K562 (cell line): Measurements from ENCODE around the gene ANKRD10. TPM values are rescaled to one million over a fixed set of nuclear protein-coding genes. Genes with fewer than 3 reads are reported as not detected.

Source experiments
- ATAC-seq: fragments of 200-7000 bp; cut with Tn5 transposase; 3 replicates; pipeline ENCODE4 v1.9.1; 2020; ENCODE audit warnings: moderate library complexity
- BruUV-seq: library from RNA; stranded (reverse); fragments of 400-500 nt; replicated peaks from 2 replicates; lab custom pipeline; 2021; lab: Mats Ljungman, UMichigan
- CTCF ChIA-PET: fragments of 300-600 bp; formaldehyde crosslinking; extraction: SDS; loops from one replicate; lab custom pipeline; 2021; ENCODE audit warnings: low intra/inter-chr PET ratio; lab: Yijun Ruan, JAX
- POLR2A ChIA-PET: fragments of 300-600, 350-650 bp; sonication (Branson Sonifier 250); formaldehyde crosslinking; extraction: SDS; loops from one replicate; lab custom pipeline; 2021; ENCODE audit warnings: antibody characterized with exemption, inconsistent platforms; lab: Yijun Ruan, JAX
- DNase-seq, 4 experiments: peaks; one replicate each; pipeline versions ENCODE4 v3.0.0 to v3.0.0-alpha.2; 2011 to 2018; ENCODE audit warnings: low spot score in 3 of 4, mixed read lengths in 3 of 4; ENCODE audit errors: extremely low read depth in 1 of 4
- FAIRE-seq: peaks from 2 replicates; lab custom pipeline; 2011; peaks lifted over from hg19 to GRCh38; lab: Jason Lieb, UNC
- H2AFZ ChIP-seq: 2 replicates; pipeline ENCODE4 v1.6.0; 2011; ENCODE audit warnings: low read depth, low read length, control low read depth, inconsistent platforms
- H3K27ac ChIP-seq: fragments of 200-600 bp; 3 replicates; pipeline ENCODE4 v1.8.0; 2011; ENCODE audit warnings: low read depth, mild to moderate bottlenecking, control low read depth, inconsistent platforms, low read length, moderate library complexity, mixed read lengths; ENCODE audit errors: extremely low read depth
- H3K27me3 ChIP-seq, 2 experiments: fragments of 300-600 bp in 1 of 2; 2 replicates in 1 of 2; 3 replicates in 1 of 2; pipeline versions ENCODE4 v1.6.0 to v1.8.0; 2011; ENCODE audit warnings: inconsistent platforms in 2 of 2, low read length in 2 of 2, mild to moderate bottlenecking in 1 of 2, mixed read lengths in 1 of 2, moderate library complexity in 1 of 2; ENCODE audit not compliant: control insufficient read depth in 2 of 2, insufficient read depth in 2 of 2
- H3K36me3 ChIP-seq: fragments of 300-600 bp; 3 replicates; pipeline ENCODE4 v1.8.0; 2011; ENCODE audit warnings: mild to moderate bottlenecking, low read length, inconsistent platforms; ENCODE audit not compliant: control insufficient read depth, insufficient read depth
- H3K4me1 ChIP-seq, 2 experiments: fragments of 200-600 bp in 1 of 2; replicated peaks in 1 of 2; 2 replicates in 1 of 2; 3 replicates in 1 of 2; pipeline versions ENCODE4 v1.5.1 to v1.8.0; 2011; ENCODE audit warnings: inconsistent platforms in 2 of 2, low read length in 2 of 2, mild to moderate bottlenecking in 1 of 2, mixed read lengths in 1 of 2, moderate library complexity in 1 of 2; ENCODE audit not compliant: control insufficient read depth in 2 of 2, insufficient read depth in 2 of 2
- H3K4me2 ChIP-seq: 2 replicates; pipeline ENCODE4 v1.6.1; 2011; ENCODE audit warnings: low read length, control low read depth, inconsistent platforms, mixed read lengths; ENCODE audit not compliant: insufficient read depth
- H3K4me3 ChIP-seq: fragments of 200-600 bp; sonication (generic), shearing (Covaris generic); 2 replicates; pipeline ENCODE4 v1.5.1; 2016; ENCODE audit warnings: control low read depth, inconsistent platforms
- H3K79me2 ChIP-seq: fragments of 200-600 bp; 3 replicates; pipeline ENCODE4 v1.8.0; 2011; ENCODE audit warnings: low read length, inconsistent platforms; ENCODE audit not compliant: control insufficient read depth, insufficient read depth
- H3K9ac ChIP-seq, 2 experiments: 2 replicates each; pipeline versions ENCODE4 v1.6.0 to v1.6.1; 2011; ENCODE audit warnings: low read depth in 2 of 2, low read length in 2 of 2, control low read depth in 1 of 2, inconsistent platforms in 1 of 2, mild to moderate bottlenecking in 1 of 2, mixed read lengths in 1 of 2; ENCODE audit not compliant: insufficient read depth in 1 of 2
- H3K9me1 ChIP-seq: one replicate; pipeline ENCODE4 v1.6.0; 2011; ENCODE audit warnings: inconsistent platforms, mild to moderate bottlenecking, low read length, moderate library complexity; ENCODE audit not compliant: control insufficient read depth, insufficient read depth
- H3K9me3 ChIP-seq: replicated peaks from 2 replicates; pipeline ENCODE4 v1.5.1; 2011; ENCODE audit warnings: low read depth, low read length, inconsistent platforms; ENCODE audit not compliant: control insufficient read depth, insufficient read depth
- H4K20me1 ChIP-seq: replicated peaks from 2 replicates; pipeline ENCODE4 v1.6.1; 2011; ENCODE audit warnings: low read length, inconsistent platforms, mixed read lengths; ENCODE audit not compliant: control insufficient read depth, insufficient read depth
- BHLHE40 ChIP-seq: IDR thresholded peaks from 2 replicates; pipeline ENCODE4 v1.6.1; 2011; ENCODE audit warnings: low read length, improper control_type of control experiment
- CREBBP ChIP-seq: IDR thresholded peaks from one replicate; pipeline ENCODE4 v1.6.1; 2012; ENCODE audit warnings: low read depth, mild to moderate bottlenecking, control low read depth, inconsistent platforms, low read length
- KDM5B ChIP-seq: fragments of 200-600 bp; sonication (generic); IDR thresholded peaks from 2 replicates; pipeline ENCODE4 v1.6.1; 2012; ENCODE audit warnings: low read depth, mild to moderate bottlenecking, moderate library complexity, low read length, control low read depth, inconsistent platforms; ENCODE audit not compliant: insufficient replicate concordance
- MYC ChIP-seq, 2 experiments: fragments of 250-450 bp in 1 of 2; sonication (Bioruptor Pico) in 1 of 2; IDR thresholded peaks; 2 replicates each; pipeline versions ENCODE4 v1.5.1 to v1.6.1; 2012 to 2021; ENCODE audit warnings: low read depth in 2 of 2, borderline replicate concordance in 1 of 2, improper control_type of control experiment in 1 of 2, low read length in 1 of 2, mild to moderate bottlenecking in 1 of 2, moderate library complexity in 1 of 2
- PHTF2 ChIP-seq: fragments of 250-450 bp; sonication (Bioruptor Pico); IDR thresholded peaks from 2 replicates; pipeline ENCODE4 v1.5.0; 2021; ENCODE audit warnings: mild to moderate bottlenecking
- TAF7 ChIP-seq: fragments of 450-650 bp; IDR thresholded peaks from 2 replicates; pipeline ENCODE4 v1.6.1; 2016; ENCODE audit warnings: missing genetic modification characterization, missing compliant biosample characterization
- ZNF121 ChIP-seq: sonication (generic); formaldehyde crosslinking; conservative IDR thresholded peaks from 2 replicates; pipeline ENCODE4 v1.8.0; 2022; ENCODE audit warnings: missing genetic modification reagents
- WGBS: fragments of 100-300 bp; shearing (Covaris generic); methylation state at CpG from one replicate; pipeline ENCODE4 v1.1.6; 2016; ENCODE audit warnings: low coverage, mixed read lengths; ENCODE audit not compliant: insufficient coverage; ENCODE audit errors: missing lambda C conversion rate; 5-methylcytosine and 5-hydroxymethylcytosine counted together
- in situ Hi-C: fragments of 300-500 bp; cut with MboI; formaldehyde crosslinking; loops from 4 replicates; pipeline ENCODE4 v1.15.0; 2018; ENCODE audit warnings: inconsistent platforms, mixed read lengths
- intact Hi-C: fragments of 100-400 bp; cut with micrococcal nuclease; formaldehyde crosslinking; loops from 2 replicates; pipeline ENCODE4 v1.14.2; 2022
- polyA plus RNA-seq, 8 experiments: library from polyadenylated mRNA; depleted of rRNA in 4 of 8; stranded (reverse) in 5 of 8; unstranded in 3 of 8; fragments of >200 nt; fragmentation: Nextera tagmentation in 2 of 8; fragmentation: Illumina TruSeq in 1 of 8; extraction: Ambion mirVana in 2 of 8; extraction: Trizol in 1 of 8; gene quantifications; 2 replicates each; pipeline versions ENCODE4 v1.2.1 to v1.2.3, GENCODE V29; 2011 to 2014; ENCODE audit warnings: inconsistent platforms in 1 of 8, missing spikeins in 1 of 8
- total RNA-seq, 7 experiments: library from RNA; depleted of rRNA in 6 of 7; stranded (reverse); fragments of >200 nt in 6 of 7; fragmentation: Illumina TruSeq in 2 of 7; extraction: Trizol in 2 of 7; gene quantifications; 2 replicates each; pipeline versions ENCODE4 v1.2.1 to v1.2.3, GENCODE V29; 2011 to 2021; ENCODE audit warnings: low replicate concordance in 1 of 7

ANKRD10 gene
- total and polyA plus RNA-seq, 9 of the 15 experiments (the other 6 are each of a cell fraction or from before 2014, with no cell fraction given), result 21.7 to 183 (median 45.0) TPM

- ATAC-seq (no peak), DNase-seq (no peak)
- Histone ChIP-seq H3K4me1 (peaks cover 0 to 3% of the 10 kb centered on the region in 2 experiments; a peak in 3 of 5 replicates), H3K9ac (peak overlapping the region in 1 of 2 experiments; percentile 45; a peak in 1 of 4 replicates), H3K27me3 (no peaks in the 10 kb centered on the region), H3K36me3 (no peaks in the 10 kb centered on the region), H2AFZ (0 out of 2 replicates have a peak overlapping the region, but pooled peaks have one; percentile 16), H3K9me1 (no peaks in the 10 kb centered on the region), H3K9me3 (no peaks in the 10 kb centered on the region; the same call in 1 of the 2 replicates), H3K4me3 (no peak overlapping the region)
- WGBS, result 24% methylated on average over 5 of the region's 8 CpGs
- no peak for TF ChIP-seq KDM5B
- TF ChIP-seq, all 486 proteins: peak for 0
- intact Hi-C loops (no loop called here), in situ Hi-C loops (loop anchor here (10.0 kb wide), 1 partner anchor 88 kb away; no protein-coding TSS in a partner anchor)
- H3K27ac ChIP-seq, result no peak overlapping the region
- no peak overlapping the region for H3K4me2 ChIP-seq
- ChIA-PET CTCF (no interaction called here), POLR2A (no interaction called here)
- no peaks in the 10 kb centered on the region for H4K20me1 ChIP-seq
- no peaks in the 10 kb centered on the region for H3K79me2 ChIP-seq
- FAIRE-seq, result no peak
- BruUV-seq, result no TSS peak
Measured at GRCh38 chr13:110922506-110922905, 7.6 kb upstream of the ANKRD10 start.

- intact Hi-C loops (no loop called here), in situ Hi-C loops (loop anchor here (10.0 kb wide), 1 partner anchor 87 kb away; no protein-coding TSS in a partner anchor)
- Histone ChIP-seq H3K36me3 (no peaks in the 10 kb centered on the region), H3K4me2 (no peak overlapping the region), H4K20me1 (no peaks in the 10 kb centered on the region), H3K27me3 (no peaks in the 10 kb centered on the region), H3K9ac (no peak overlapping the region), H3K27ac (no peak overlapping the region), H2AFZ (no peak overlapping the region), H3K79me2 (no peaks in the 10 kb centered on the region; the same call in 2 of the 3 replicates), H3K9me3 (no peaks in the 10 kb centered on the region; the same call in 1 of the 2 replicates), H3K4me3 (no peak overlapping the region), H3K4me1 (peaks cover 0 to 9% of the 10 kb centered on the region in 2 experiments; a peak in 3 of 5 replicates), H3K9me1 (no peaks in the 10 kb centered on the region)
- WGBS, result 27% methylated on average over 8 of the region's 8 CpGs
- CTCF ChIA-PET, result no interaction called here
- peak; percentile 31; the same call in 1 of the 3 replicates for ATAC-seq
- BruUV-seq, result no TSS peak
- POLR2A ChIA-PET, result no interaction called here
- DNase-seq, result no peak
- TF ChIP-seq MYC (IDR thresholded peaks at IDR 0.05; ENCODE audit: low read depth, low read length) (no peak), MYC (CRISPR knock-in tag; IDR thresholded peaks at IDR 0.05; ENCODE audit: borderline replicate concordance, low read depth) (no peak), ZNF121 (CRISPR knock-in tag) (no peak), CREBBP (no peak), PHTF2 (CRISPR knock-in tag) (no peak), BHLHE40 (no peak), TAF7 (tag) (no peak)
- no peak for FAIRE-seq
Measured at GRCh38 chr13:110921695-110922094, 6.8 kb upstream of the ANKRD10 start.
